Occipital lobe (tissue), 2 donors: ENCODE measurements around the gene RPS14. TPM values are rescaled to one million over a fixed set of nuclear protein-coding genes. Genes with fewer than 3 reads are reported as not detected.

Source experiments
- DNase-seq: peaks from one replicate; lab custom pipeline; 2025; lab: John Stamatoyannopoulos, UW
- total RNA-seq: library from RNA; depleted of rRNA; stranded (reverse); fragments of >200 nt; gene quantifications from one replicate; pipeline ENCODE4 v1.2.3, GENCODE V29; 2014

Gene RPS14
- total RNA-seq, 1 donor from 2014 or later, result 2,126 TPM

- DNase-seq, result no peak
Observed at GRCh38 chr5:150401376-150402228, 47.9 kb downstream of the RPS14 start.

- no peak for DNase-seq
Observed at GRCh38 chr5:150401076-150401375, 48.5 kb downstream of the RPS14 start.

GRCh38 chr5:150400316-150401075, 49.0 kb downstream of the RPS14 start:
- no peak for DNase-seq

GRCh38 chr5:150399524-150400211, 49.9 kb downstream of the RPS14 start:
- DNase-seq, result no peak

- no peak for DNase-seq
Observed at GRCh38 chr5:150398722-150399523, 50.6 kb downstream of the RPS14 start.

GRCh38 chr5:150397782-150398721, 51.5 kb downstream of the RPS14 start:
- no peak for DNase-seq

GRCh38 chr5:150397146-150397781, 52.3 kb downstream of the RPS14 start:
- no peak for DNase-seq

- DNase-seq, result no peak
Observed at GRCh38 chr5:150396267-150396666, 53.3 kb downstream of the RPS14 start.

- DNase-seq, result no peak
Observed at GRCh38 chr5:150395688-150395975, 53.9 kb downstream of the RPS14 start.

GRCh38 chr5:150394912-150395687, 54.4 kb downstream of the RPS14 start:
- no peak for DNase-seq

- no peak for DNase-seq
Observed at GRCh38 chr5:150394131-150394530, 55.4 kb downstream of the RPS14 start.

GRCh38 chr5:150393096-150393645, 56.4 kb downstream of the RPS14 start:
- DNase-seq, result no peak

- no peak for DNase-seq
Observed at GRCh38 chr5:150392680-150393079, 56.9 kb downstream of the RPS14 start.

Other genes with a start within 250 kb of the RPS14 start
- 14.0 TPM for gene CAMK2A, start 160.0 kb downstream of the RPS14 start, total RNA-seq
- 0.31 TPM for gene ARSI, start 146.8 kb downstream of the RPS14 start, total RNA-seq
- gene TCOF1, start 92.0 kb downstream of the RPS14 start, total RNA-seq, result 13.6 TPM
- 4.1 TPM for gene CD74, start 36.8 kb downstream of the RPS14 start, total RNA-seq
- gene NDST1, start 58.4 kb upstream of the RPS14 start, total RNA-seq, result 23.1 TPM
- gene SYNPO, start 190.9 kb upstream of the RPS14 start, total RNA-seq, result 5.8 TPM
- gene MYOZ3, start 211.5 kb upstream of the RPS14 start, total RNA-seq, result 1.7 TPM